Measurements from ENCODE around the gene VEZF1. TPM values are rescaled to one million over a fixed set of nuclear protein-coding genes. Genes with fewer than 3 reads are reported as not detected.

VEZF1 gene
- total and polyA plus RNA-seq, 2 donors (not counting 3 experiments of a cell fraction or from before 2014, with no cell fraction given) = 27.8 to 59.0 TPM

GRCh38 chr17:57976594-57976993 lies 11.5 kb downstream of the VEZF1 start:
- intact Hi-C loops (cut with micrococcal nuclease) = no loop called here
- ChIA-PET POLR2A (no interaction called here), CTCF (interaction anchor here (1.0 to 2.4 kb wide), 4 partner anchors 9 to 119 kb away, joined by 3 to 8 read pairs (median 6); partner anchors contain the start of gene CUEDC1)
- DNase-seq (ENCODE audit: low read depth, low spot score) (no peak), FAIRE-seq (no peak)
- H3K36me3 ChIP-seq (ENCODE audit: control insufficient read depth in 2 of 2, extremely low read depth in 1 of 2, insufficient read depth in 2 of 2, low read length in 2 of 2) = peaks cover 14 to 22% of the 10 kb centered on the region in 2 experiments
- H3K4me3 ChIP-seq (replicated peaks in 1 of 3; ENCODE audit: insufficient read depth in 1 of 3, low read depth in 1 of 3, low read length in 3 of 3) = no peak overlapping the region
- H3K9me1 ChIP-seq (replicated peaks; ENCODE audit: control insufficient read depth, extremely low read depth, insufficient read depth, low read length) = no peaks in the 10 kb centered on the region
- H2AFZ ChIP-seq (ENCODE audit: low read depth, low read length) = no peak overlapping the region
- H4K20me1 ChIP-seq (replicated peaks; ENCODE audit: control insufficient read depth, extremely low read depth, insufficient read depth, low read length) = no peaks in the 10 kb centered on the region
- H3K27ac ChIP-seq (ENCODE audit: insufficient read depth, low read depth, low read length) = no peak overlapping the region
- H3K4me2 ChIP-seq (ENCODE audit: insufficient read depth, low read length) = no peak overlapping the region
- H3K9ac ChIP-seq (replicated peaks; ENCODE audit: extremely low read depth, insufficient read depth, low read length) = no peak overlapping the region
- BruUV-seq (replicated peaks) = no TSS peak
- no peaks in the 10 kb centered on the region for H3K9me3 ChIP-seq (replicated peaks; ENCODE audit: control insufficient read depth, insufficient read depth, low read length)
- TF ChIP-seq MYC (IDR thresholded peaks at IDR 0.05; ENCODE audit: low read depth, low read length) = no peak
- TF ChIP-seq CTCF (IDR thresholded peaks at IDR 0.05; ENCODE audit: extremely low read depth in 1 of 2, insufficient read depth in 1 of 2, low read depth in 1 of 2, low read length in 2 of 2) = no peak
- no peak for TF ChIP-seq FOS (IDR thresholded peaks at IDR 0.05; ENCODE audit: borderline replicate concordance, insufficient read depth, low read length)
- no peak for TF ChIP-seq MAX (IDR thresholded peaks at IDR 0.05; ENCODE audit: insufficient read depth, insufficient read length)
- no peak for TF ChIP-seq POLR2AphosphoS5 (IDR thresholded peaks at IDR 0.05; ENCODE audit: insufficient read depth, low read depth, low read length)
- no peak for TF ChIP-seq POLR2A (IDR thresholded peaks at IDR 0.05; ENCODE audit: low read depth, low read length)
- no peak for TF ChIP-seq GATA2 (IDR thresholded peaks at IDR 0.05; ENCODE audit: insufficient read depth, insufficient read length, low read depth, low read length)
- TF ChIP-seq EZH2 (IDR thresholded peaks at IDR 0.05; ENCODE audit: borderline replicate concordance, low read depth, low read length, severe bottlenecking) = no peak
- TF ChIP-seq JUN (IDR thresholded peaks at IDR 0.05; ENCODE audit: borderline replicate concordance, insufficient read depth, insufficient read length, low read depth) = no peak
- dilution Hi-C loops (cut with MboI; ENCODE audit: extremely low pct_ligation_motif_present, low sequenced_read_pairs) = loop anchor here (25.0 kb wide), 1 partner anchor 114 kb away; the partner anchor contains the start of gene MRPS23
- peaks cover 11% of the 10 kb centered on the region for H3K79me2 ChIP-seq (ENCODE audit: control insufficient read depth, insufficient read depth, low read length)
- H3K4me1 ChIP-seq (ENCODE audit: control insufficient read depth, extremely low read depth, insufficient read depth, low read length) = no peaks in the 10 kb centered on the region
- no peaks in the 10 kb centered on the region for H3K27me3 ChIP-seq (ENCODE audit: control insufficient read depth in 2 of 2, insufficient read depth in 2 of 2, low read length in 2 of 2)

Measured in endothelial cell of umbilical vein (primary cell).